T-helper 1 cell treated with Interleukin-12 subunit alpha and Interleukin-12 subunit beta and Interleukin-4 antibody, amounts not matched to agents 30 ng/mL and 1 ng/mL, for 36 hours (primary cell): ENCODE measurements around the gene H6PD. TPM values are rescaled to one million over a fixed set of nuclear protein-coding genes. Genes with fewer than 3 reads are reported as not detected.

Experiments
- intact Hi-C: fragments of 100-400 bp; cut with micrococcal nuclease; formaldehyde crosslinking; loops from one replicate; pipeline ENCODE4 v1.15.1; 2024
- total RNA-seq: library from RNA; stranded (reverse); gene quantifications from 2 replicates; pipeline ENCODE4 v1.2.3, GENCODE V29; 2022

H6PD gene
- total RNA-seq, 1 donor from 2014 or later = 25.1 TPM

- intact Hi-C loops = loop anchor here (2.0 kb wide), 1 partner anchor 25 kb away; no protein-coding TSS in a partner anchor
These were observed 31.0 kb upstream of the H6PD start for GRCh38 chr1:9203511-9203982.

GRCh38 chr1:9204156-9204720 lies 30.3 kb upstream of the H6PD start:
- intact Hi-C loops = no loop called here

GRCh38 chr1:9207086-9207485 lies 27.5 kb upstream of the H6PD start:
- intact Hi-C loops = no loop called here

- intact Hi-C loops = no loop called here
These were observed 26.9 kb upstream of the H6PD start for GRCh38 chr1:9207715-9208114.

- intact Hi-C loops = no loop called here
These were observed 23.2 kb upstream of the H6PD start for GRCh38 chr1:9211291-9211811.

- intact Hi-C loops = no loop called here
These were observed 21.8 kb upstream of the H6PD start for GRCh38 chr1:9212735-9213134.

GRCh38 chr1:9213956-9214355 lies 20.6 kb upstream of the H6PD start:
- intact Hi-C loops = no loop called here

- intact Hi-C loops = no loop called here
These were observed 15.7 kb upstream of the H6PD start for GRCh38 chr1:9218917-9219316.

- intact Hi-C loops = no loop called here
These were observed 11.5 kb upstream of the H6PD start for GRCh38 chr1:9222846-9223625.

- intact Hi-C loops = no loop called here
These were observed 9.7 kb upstream of the H6PD start for GRCh38 chr1:9224664-9225410.

- intact Hi-C loops = no loop called here
These were observed 9.2 kb upstream of the H6PD start for GRCh38 chr1:9225411-9225785.

GRCh38 chr1:9228609-9229008 lies 6.0 kb upstream of the H6PD start:
- intact Hi-C loops = loop anchor here (2.0 kb wide), 1 partner anchor 26 kb away; no protein-coding TSS in a partner anchor

- intact Hi-C loops = loop anchor here (2.0 kb wide), 1 partner anchor 27 kb away; no protein-coding TSS in a partner anchor
These were observed 5.0 kb upstream of the H6PD start for GRCh38 chr1:9229549-9229948.

- intact Hi-C loops = loop anchor here (10.0 kb wide), 1 partner anchor 594 kb away; the partner anchor contains the start of gene CLSTN1
These were observed 3.6 kb upstream of the H6PD start for GRCh38 chr1:9230869-9231533.

GRCh38 chr1:9231648-9232332 lies 2.8 kb upstream of the H6PD start:
- intact Hi-C loops = loop anchor here (10.0 kb wide), 1 partner anchor 593 kb away; the partner anchor contains the start of gene CLSTN1

GRCh38 chr1:9233241-9233941 lies 1.2 kb upstream of the H6PD start:
- intact Hi-C loops = loop anchor here (10.0 kb wide), 1 partner anchor 591 kb away; the partner anchor contains the start of gene CLSTN1

- intact Hi-C loops = loop anchor here (1.0 to 10.0 kb wide), 5 partner anchors 105 to 591 kb away; partner anchors contain the start of genes CLSTN1, GPR157, SLC25A33 and TMEM201
These were observed 692 bp upstream of the H6PD start for GRCh38 chr1:9233942-9234222.

- intact Hi-C loops = loop anchor here (2.0 to 10.0 kb wide), 2 partner anchors 304 to 590 kb away; partner anchors contain the start of genes CLSTN1 and SLC25A33
These were observed 504 bp downstream of the H6PD start for GRCh38 chr1:9235096-9235459.

- intact Hi-C loops = loop anchor here (2.0 to 10.0 kb wide), 2 partner anchors 303 to 589 kb away; partner anchors contain the start of genes CLSTN1 and SLC25A33
These were observed 986 bp downstream of the H6PD start for GRCh38 chr1:9235560-9235959.

- intact Hi-C loops = loop anchor here (2.0 to 10.0 kb wide), 2 partner anchors 51 to 587 kb away; partner anchors contain the start of gene CLSTN1
These were observed 3.6 kb downstream of the H6PD start for GRCh38 chr1:9238134-9238533.
